Head of caudate nucleus (tissue), 42 donors: ENCODE results near the gene PSEN1.
"Not testable (repeated sequence)": the region's sequence is repeated elsewhere in the genome, so short reads cannot be mapped to it uniquely, and the experiment has no call there.

Experiments
- DNase-seq, 42 donors: peaks; one replicate each; pipeline versions ENCODE4 v3.0.0 to v3.0.0-alpha.2; 2020 to 2021; ENCODE audit warnings: mixed read lengths in 7 of 42
- intact Hi-C: fragments of 100-400 bp; cut with DNase I; formaldehyde crosslinking; loops from one replicate; pipeline ENCODE4 v1.15.0; 2022

Gene PSEN1

GRCh38 chr14:73149753-73150152, 13.4 kb downstream of the PSEN1 start:
- no peak for DNase-seq
- intact Hi-C loops, result no loop called here

GRCh38 chr14:73153272-73153671, 17.0 kb downstream of the PSEN1 start:
- intact Hi-C loops, result no loop called here
- DNase-seq, result no peak

GRCh38 chr14:73162251-73162650, 25.9 kb downstream of the PSEN1 start:
- peak in 35 of 42 donors; percentile 16 to 73 (median 45) for DNase-seq
- intact Hi-C loops, result no loop called here

GRCh38 chr14:73166399-73166798, 30.1 kb downstream of the PSEN1 start:
- intact Hi-C loops, result no loop called here
- DNase-seq, result no peak

- intact Hi-C loops, result no loop called here
These were observed 31.4 kb downstream of the PSEN1 start for GRCh38 chr14:73167727-73168126.

GRCh38 chr14:73168274-73168673, 32.0 kb downstream of the PSEN1 start:
- peak in 41 of 42 donors; percentile 14 to 85 (median 66) for DNase-seq
- intact Hi-C loops, result no loop called here

More at GRCh38 chr14:73167727-73168126, 31.4 kb downstream of the PSEN1 start:
- DNase-seq, result no peak

- intact Hi-C loops, result no loop called here
- peak in 41 of 42 donors; percentile 12 to 82 (median 50) for DNase-seq
These were observed 32.4 kb downstream of the PSEN1 start for GRCh38 chr14:73168691-73169090.

- peak in 2 of 42 donors; percentile 12 to 47 for DNase-seq
- intact Hi-C loops, result not testable (repeated sequence)
These were observed 33.5 kb downstream of the PSEN1 start for GRCh38 chr14:73169855-73170254.

- no peak for DNase-seq
- intact Hi-C loops, result no loop called here
These were observed 34.4 kb downstream of the PSEN1 start for GRCh38 chr14:73170686-73171085.

GRCh38 chr14:73172500-73172899, 36.2 kb downstream of the PSEN1 start:
- no peak for DNase-seq
- intact Hi-C loops, result loop anchor here (2.0 kb wide), 1 partner anchor 300 kb away; no protein-coding TSS in a partner anchor

GRCh38 chr14:73173092-73173735, 36.9 kb downstream of the PSEN1 start:
- DNase-seq, result peak in 13 of 42 donors; percentile 15 to 65 (median 34)
- intact Hi-C loops, result loop anchor here (2.0 kb wide), 1 partner anchor 300 kb away; no protein-coding TSS in a partner anchor

GRCh38 chr14:73176685-73177084, 40.4 kb downstream of the PSEN1 start:
- intact Hi-C loops, result no loop called here
- DNase-seq, result no peak

GRCh38 chr14:73180385-73180805, 44.1 kb downstream of the PSEN1 start:
- intact Hi-C loops, result no loop called here

GRCh38 chr14:73180969-73181368, 44.7 kb downstream of the PSEN1 start:
- intact Hi-C loops, DNase-seq: not testable (repeated sequence)

More at GRCh38 chr14:73180385-73180805, 44.1 kb downstream of the PSEN1 start:
- DNase-seq, result no peak

GRCh38 chr14:73188501-73188911, 52.2 kb downstream of the PSEN1 start:
- no peak for DNase-seq
- intact Hi-C loops, result no loop called here

GRCh38 chr14:73189651-73190050, 53.3 kb downstream of the PSEN1 start:
- intact Hi-C loops, result no loop called here
- no peak for DNase-seq

- DNase-seq, result no peak
- intact Hi-C loops, result no loop called here
These were observed 55.1 kb downstream of the PSEN1 start for GRCh38 chr14:73191441-73191840.

GRCh38 chr14:73194306-73194705, 58.0 kb downstream of the PSEN1 start:
- intact Hi-C loops, DNase-seq: not testable (repeated sequence)

- intact Hi-C loops, result no loop called here
- no peak for DNase-seq
These were observed 61.9 kb downstream of the PSEN1 start for GRCh38 chr14:73198253-73198652.

- intact Hi-C loops, result no loop called here
- no peak for DNase-seq
These were observed 67.2 kb downstream of the PSEN1 start for GRCh38 chr14:73203527-73203926.

- intact Hi-C loops, result no loop called here
- no peak for DNase-seq
These were observed 71.3 kb downstream of the PSEN1 start for GRCh38 chr14:73207615-73208014.
